Neural cell (in vitro differentiated cells): ENCODE data around the gene SSBP2. TPM values are rescaled to one million over a fixed set of nuclear protein-coding genes. Genes with fewer than 3 reads are reported as not detected.

Experiments used
- H2AFZ ChIP-seq: fragments of 200-600, 300-800 bp; sonication (generic), shearing (Covaris generic); 2 replicates; pipeline ENCODE4 v1.6.0; 2014; ENCODE audit warnings: low read depth, mild to moderate bottlenecking, antibody characterized with exemption, low read length, moderate library complexity
- H3F3A ChIP-seq: fragments of 200-600 bp; shearing (Covaris generic); 2 replicates; pipeline ENCODE4 v1.6.1; 2016; ENCODE audit warnings: mild to moderate bottlenecking, moderate library complexity, mixed read lengths, antibody characterized with exemption, low read length; ENCODE audit not compliant: insufficient read depth, poor library complexity, severe bottlenecking
- H3K27ac ChIP-seq: fragments of 200-600, 300-800 bp; sonication (generic), shearing (Covaris generic); 2 replicates; pipeline ENCODE4 v1.5.1; 2014; ENCODE audit warnings: mild to moderate bottlenecking, low read length, moderate library complexity
- H3K27me3 ChIP-seq: fragments of 300-800, 200-600 bp; sonication (generic), shearing (Covaris generic); 2 replicates; pipeline ENCODE4 v1.6.0; 2014; ENCODE audit warnings: mild to moderate bottlenecking, low read depth, low read length, moderate library complexity; ENCODE audit not compliant: insufficient read depth
- H3K36me3 ChIP-seq: fragments of 300-800, 200-600 bp; sonication (generic), shearing (Covaris generic); 2 replicates; pipeline ENCODE4 v1.5.1; 2014; ENCODE audit warnings: mild to moderate bottlenecking, antibody characterized with exemption, low read length, moderate library complexity; ENCODE audit not compliant: insufficient read depth
- H3K4me2 ChIP-seq: fragments of 300-800, 200-600 bp; sonication (generic), shearing (Covaris generic); 2 replicates; pipeline ENCODE4 v1.6.0; 2014; ENCODE audit warnings: mild to moderate bottlenecking, low read length
- H3K4me3 ChIP-seq: fragments of 300-800, 200-600 bp; sonication (generic), shearing (Covaris generic); 2 replicates; pipeline ENCODE4 v1.5.1; 2014; ENCODE audit warnings: mild to moderate bottlenecking, low read length, moderate library complexity
- H3K79me2 ChIP-seq: fragments of 200-600 bp; shearing (Covaris generic); replicated peaks from 2 replicates; pipeline ENCODE4 v1.6.0; 2014; ENCODE audit warnings: mild to moderate bottlenecking, low read length, moderate library complexity; ENCODE audit not compliant: insufficient read depth
- H3K9ac ChIP-seq: fragments of 300-800, 200-600 bp; sonication (generic), shearing (Covaris generic); 2 replicates; pipeline ENCODE4 v1.6.1; 2016; ENCODE audit warnings: mild to moderate bottlenecking, low read length, mixed read lengths
- H3K9me2 ChIP-seq: fragments of 200-600 bp; shearing (Covaris generic); 2 replicates; pipeline ENCODE4 v1.6.1; 2016; ENCODE audit warnings: mild to moderate bottlenecking, low read length, mixed read lengths; ENCODE audit not compliant: insufficient read depth
- H3K9me3 ChIP-seq: fragments of 200-600, 300-800 bp; sonication (generic), shearing (Covaris generic); 2 replicates; pipeline ENCODE4 v1.6.1; 2016; ENCODE audit warnings: mild to moderate bottlenecking, mixed run types, low read length, moderate library complexity, mixed read lengths
- H4K20me1 ChIP-seq: fragments of 200-600 bp; shearing (Covaris generic); 2 replicates; pipeline ENCODE4 v1.6.1; 2016; ENCODE audit warnings: mild to moderate bottlenecking, mixed run types; ENCODE audit not compliant: insufficient read depth
- EP300 ChIP-seq: fragments of 450-650 bp; conservative IDR thresholded peaks from 2 replicates; pipeline ENCODE4 v1.6.1; 2014; ENCODE audit warnings: antibody characterized with exemption, mild to moderate bottlenecking, moderate library complexity; ENCODE audit not compliant: poor library complexity, severe bottlenecking
- EZH2 ChIP-seq: fragments of 200-600, 300-800 bp; shearing (Covaris generic), sonication (generic); IDR thresholded peaks from 2 replicates; pipeline ENCODE4 v1.6.1; 2014; ENCODE audit warnings: antibody characterized with exemption, low read length, borderline replicate concordance, mild to moderate bottlenecking; ENCODE audit not compliant: insufficient read depth, poor library complexity, severe bottlenecking
- MXI1 ChIP-seq: fragments of 450-650 bp; conservative IDR thresholded peaks from 2 replicates; pipeline ENCODE4 v1.6.1; 2014; ENCODE audit warnings: antibody characterized with exemption, mild to moderate bottlenecking; ENCODE audit not compliant: poor library complexity, severe bottlenecking
- POLR2AphosphoS5 ChIP-seq: IDR thresholded peaks from 2 replicates; pipeline ENCODE4 v1.6.1; 2012
- RAD21 ChIP-seq: fragments of 450-650 bp; conservative IDR thresholded peaks from 2 replicates; pipeline ENCODE4 v1.6.1; 2014; ENCODE audit warnings: antibody characterized with exemption, mild to moderate bottlenecking, moderate library complexity
- SMC3 ChIP-seq: fragments of 450-650 bp; conservative IDR thresholded peaks from 2 replicates; pipeline ENCODE4 v1.6.1; 2014; ENCODE audit warnings: antibody characterized with exemption, mild to moderate bottlenecking, moderate library complexity; ENCODE audit not compliant: poor library complexity
- TAF1 ChIP-seq: IDR thresholded peaks from 2 replicates; pipeline ENCODE4 v1.6.1; 2012; ENCODE audit warnings: low read depth
- polyA plus RNA-seq: library from polyadenylated mRNA; depleted of rRNA; stranded (reverse); fragments of >200 nt; gene quantifications from 2 replicates; pipeline ENCODE4 v1.2.3, GENCODE V29; 2014
- TF ChIP-seq, protein P1 (sequence below): IDR thresholded peaks from 2 replicates; pipeline ENCODE4 v1.6.1; 2012; ENCODE audit warnings: borderline replicate concordance
- TF ChIP-seq, protein P2 (sequence below): fragments of 450-650 bp; IDR thresholded peaks from 2 replicates; pipeline ENCODE4 v1.5.1; 2014; ENCODE audit warnings: antibody characterized with exemption, mild to moderate bottlenecking, moderate library complexity; ENCODE audit not compliant: poor library complexity, severe bottlenecking

The SSBP2 gene
- polyA plus RNA-seq, 1 donor from 2014 or later, result 128 TPM

DNA sequence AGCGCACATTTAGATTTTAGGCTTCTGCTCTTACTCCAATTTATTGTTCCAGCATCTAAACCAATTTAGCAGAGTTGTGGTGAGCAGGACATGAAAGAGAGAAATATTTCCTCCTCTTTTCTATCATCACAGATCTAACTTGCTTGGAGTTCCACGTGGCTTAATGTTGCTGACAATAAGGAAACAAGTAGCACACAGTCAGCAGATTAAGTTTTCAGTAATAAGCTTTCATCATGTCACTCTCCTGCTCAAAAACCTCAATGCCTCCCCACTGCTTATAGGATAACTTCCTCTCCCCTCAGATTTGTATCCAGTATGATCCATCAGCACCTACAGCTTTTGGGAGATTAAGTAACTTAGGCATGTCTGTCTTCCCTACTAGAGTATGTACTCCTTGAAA lies 10.4 kb upstream of the SSBP2 start:
- Histone ChIP-seq H3F3A (no peaks in the 10 kb centered on the region), H3K4me3 (no peak overlapping the region), H3K9me2 (no peaks in the 10 kb centered on the region), H2AFZ (no peak overlapping the region), H3K79me2 (no peaks in the 10 kb centered on the region), H3K36me3 (no peaks in the 10 kb centered on the region), H3K27me3 (no peaks in the 10 kb centered on the region), H3K4me2 (no peak overlapping the region), H3K9ac (no peak overlapping the region), H3K9me3 (no peaks in the 10 kb centered on the region), H3K27ac (no peak overlapping the region), H4K20me1 (no peaks in the 10 kb centered on the region)
- TF ChIP-seq TAF1 (no peak), MXI1 (no peak), RAD21 (no peak), SMC3 (no peak), EZH2 (no peak), POLR2AphosphoS5 (no peak), EP300 (no peak)
- TF ChIP-seq, protein P1, sequence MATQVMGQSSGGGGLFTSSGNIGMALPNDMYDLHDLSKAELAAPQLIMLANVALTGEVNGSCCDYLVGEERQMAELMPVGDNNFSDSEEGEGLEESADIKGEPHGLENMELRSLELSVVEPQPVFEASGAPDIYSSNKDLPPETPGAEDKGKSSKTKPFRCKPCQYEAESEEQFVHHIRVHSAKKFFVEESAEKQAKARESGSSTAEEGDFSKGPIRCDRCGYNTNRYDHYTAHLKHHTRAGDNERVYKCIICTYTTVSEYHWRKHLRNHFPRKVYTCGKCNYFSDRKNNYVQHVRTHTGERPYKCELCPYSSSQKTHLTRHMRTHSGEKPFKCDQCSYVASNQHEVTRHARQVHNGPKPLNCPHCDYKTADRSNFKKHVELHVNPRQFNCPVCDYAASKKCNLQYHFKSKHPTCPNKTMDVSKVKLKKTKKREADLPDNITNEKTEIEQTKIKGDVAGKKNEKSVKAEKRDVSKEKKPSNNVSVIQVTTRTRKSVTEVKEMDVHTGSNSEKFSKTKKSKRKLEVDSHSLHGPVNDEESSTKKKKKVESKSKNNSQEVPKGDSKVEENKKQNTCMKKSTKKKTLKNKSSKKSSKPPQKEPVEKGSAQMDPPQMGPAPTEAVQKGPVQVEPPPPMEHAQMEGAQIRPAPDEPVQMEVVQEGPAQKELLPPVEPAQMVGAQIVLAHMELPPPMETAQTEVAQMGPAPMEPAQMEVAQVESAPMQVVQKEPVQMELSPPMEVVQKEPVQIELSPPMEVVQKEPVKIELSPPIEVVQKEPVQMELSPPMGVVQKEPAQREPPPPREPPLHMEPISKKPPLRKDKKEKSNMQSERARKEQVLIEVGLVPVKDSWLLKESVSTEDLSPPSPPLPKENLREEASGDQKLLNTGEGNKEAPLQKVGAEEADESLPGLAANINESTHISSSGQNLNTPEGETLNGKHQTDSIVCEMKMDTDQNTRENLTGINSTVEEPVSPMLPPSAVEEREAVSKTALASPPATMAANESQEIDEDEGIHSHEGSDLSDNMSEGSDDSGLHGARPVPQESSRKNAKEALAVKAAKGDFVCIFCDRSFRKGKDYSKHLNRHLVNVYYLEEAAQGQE, result no peak
- TF ChIP-seq, protein P2, sequence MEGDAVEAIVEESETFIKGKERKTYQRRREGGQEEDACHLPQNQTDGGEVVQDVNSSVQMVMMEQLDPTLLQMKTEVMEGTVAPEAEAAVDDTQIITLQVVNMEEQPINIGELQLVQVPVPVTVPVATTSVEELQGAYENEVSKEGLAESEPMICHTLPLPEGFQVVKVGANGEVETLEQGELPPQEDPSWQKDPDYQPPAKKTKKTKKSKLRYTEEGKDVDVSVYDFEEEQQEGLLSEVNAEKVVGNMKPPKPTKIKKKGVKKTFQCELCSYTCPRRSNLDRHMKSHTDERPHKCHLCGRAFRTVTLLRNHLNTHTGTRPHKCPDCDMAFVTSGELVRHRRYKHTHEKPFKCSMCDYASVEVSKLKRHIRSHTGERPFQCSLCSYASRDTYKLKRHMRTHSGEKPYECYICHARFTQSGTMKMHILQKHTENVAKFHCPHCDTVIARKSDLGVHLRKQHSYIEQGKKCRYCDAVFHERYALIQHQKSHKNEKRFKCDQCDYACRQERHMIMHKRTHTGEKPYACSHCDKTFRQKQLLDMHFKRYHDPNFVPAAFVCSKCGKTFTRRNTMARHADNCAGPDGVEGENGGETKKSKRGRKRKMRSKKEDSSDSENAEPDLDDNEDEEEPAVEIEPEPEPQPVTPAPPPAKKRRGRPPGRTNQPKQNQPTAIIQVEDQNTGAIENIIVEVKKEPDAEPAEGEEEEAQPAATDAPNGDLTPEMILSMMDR, result no peak

DNA sequence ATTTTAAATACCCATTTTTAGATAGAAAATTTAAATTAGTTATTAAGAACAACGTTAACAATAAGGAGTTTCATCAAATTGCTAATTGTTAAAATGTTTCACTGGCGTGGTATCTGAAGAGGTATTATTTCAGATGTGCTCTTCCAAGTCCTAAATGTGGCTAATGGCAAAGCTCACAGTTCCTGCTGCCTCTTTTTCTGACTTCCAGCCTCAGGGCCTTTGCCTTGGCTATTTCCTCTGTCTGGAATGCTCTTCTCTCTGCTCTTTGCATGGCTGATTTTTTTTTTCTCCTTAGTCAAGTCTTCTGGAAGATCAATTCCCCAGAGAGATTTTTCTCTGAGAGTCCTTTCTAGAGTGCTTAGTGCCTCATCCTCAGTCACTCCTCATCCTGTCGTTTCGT lies 9.6 kb upstream of the SSBP2 start:
- Histone ChIP-seq H3K4me2 (no peak overlapping the region), H3K27ac (no peak overlapping the region), H3K27me3 (no peaks in the 10 kb centered on the region), H3K9me2 (no peaks in the 10 kb centered on the region), H3F3A (no peaks in the 10 kb centered on the region), H4K20me1 (no peaks in the 10 kb centered on the region), H3K79me2 (no peaks in the 10 kb centered on the region), H3K36me3 (no peaks in the 10 kb centered on the region), H2AFZ (no peak overlapping the region), H3K9me3 (no peaks in the 10 kb centered on the region), H3K9ac (no peak overlapping the region), H3K4me3 (no peak overlapping the region)
- TF ChIP-seq, protein P2, result no peak
- TF ChIP-seq EZH2 (no peak), RAD21 (no peak), MXI1 (no peak), EP300 (no peak), POLR2AphosphoS5 (no peak), SMC3 (no peak), TAF1 (no peak)
- TF ChIP-seq, protein P1, result no peak
